Smooth muscle cell (in vitro differentiated cells): ENCODE data around the gene PDZRN3. TPM values are rescaled to one million over a fixed set of nuclear protein-coding genes. Genes with fewer than 3 reads are reported as not detected.

Source experiments
- DNase-seq: peaks from one replicate; lab custom pipeline; 2025; ENCODE audit not compliant: unreplicated experiment; lab: John Stamatoyannopoulos, UW
- H2AFZ ChIP-seq: fragments of 200-600 bp; sonication (generic); 2 replicates; pipeline ENCODE4 v1.6.0; 2016; ENCODE audit warnings: antibody characterized with exemption, low read depth, mild to moderate bottlenecking
- H3F3A ChIP-seq: fragments of 200-600 bp; sonication (generic); 2 replicates; pipeline ENCODE4 v1.6.0; 2017; ENCODE audit warnings: antibody characterized with exemption, low read depth
- H3K27ac ChIP-seq: fragments of 200-600 bp; sonication (generic); 2 replicates; pipeline ENCODE4 v1.5.1; 2016; ENCODE audit warnings: low read depth, mild to moderate bottlenecking
- H3K27me3 ChIP-seq: fragments of 200-600 bp; sonication (generic); 2 replicates; pipeline ENCODE4 v1.6.1; 2016; ENCODE audit warnings: low read depth, mild to moderate bottlenecking
- H3K36me3 ChIP-seq: fragments of 200-600 bp; sonication (generic); 2 replicates; pipeline ENCODE4 v1.5.1; 2016; ENCODE audit warnings: low read depth
- H3K4me1 ChIP-seq: fragments of 200-600 bp; sonication (generic); 2 replicates; pipeline ENCODE4 v1.5.1; 2016; ENCODE audit warnings: low read depth
- H3K4me2 ChIP-seq: fragments of 200-600 bp; sonication (generic); 2 replicates; pipeline ENCODE4 v1.6.0; 2016; ENCODE audit warnings: mild to moderate bottlenecking
- H3K4me3 ChIP-seq: fragments of 200-600 bp; sonication (generic); 2 replicates; pipeline ENCODE4 v1.5.1; 2016; ENCODE audit warnings: mild to moderate bottlenecking
- H3K79me2 ChIP-seq: fragments of 200-600 bp; sonication (generic); 2 replicates; pipeline ENCODE4 v1.6.0; 2016; ENCODE audit warnings: low read depth, mild to moderate bottlenecking
- H3K9ac ChIP-seq: fragments of 200-600 bp; sonication (generic); 2 replicates; pipeline ENCODE4 v1.6.0; 2016; ENCODE audit warnings: low read depth
- H3K9me3 ChIP-seq: fragments of 200-600 bp; sonication (generic); replicated peaks from 2 replicates; pipeline ENCODE4 v1.5.1; 2016; ENCODE audit warnings: low read depth
- H4K20me1 ChIP-seq: fragments of 200-600 bp; sonication (generic); 2 replicates; pipeline ENCODE4 v1.6.0; 2016; ENCODE audit warnings: low read depth
- WGBS: methylation state at CpG from one replicate; pipeline ENCODE4 v1.1.7; 2016; ENCODE audit warnings: low lambda C conversion rate; 5-methylcytosine and 5-hydroxymethylcytosine counted together
- polyA plus RNA-seq: library from polyadenylated mRNA; unstranded; fragments of >200 nt; fragmentation: Nextera tagmentation; extraction: Ambion mirVana; gene quantifications from 2 replicates; pipeline ENCODE4 v1.2.1, GENCODE V29; 2016
- total RNA-seq: library from RNA; depleted of rRNA; stranded (reverse); fragments of >200 nt; gene quantifications from 2 replicates; pipeline ENCODE4 v1.2.3, GENCODE V29; 2014
- TF ChIP-seq, protein P1 (sequence below): fragments of 200-600 bp; sonication (generic); IDR thresholded peaks from 2 replicates; pipeline ENCODE4 v1.5.1; 2017; ENCODE audit warnings: borderline replicate concordance, mild to moderate bottlenecking, antibody characterized with exemption; ENCODE audit not compliant: insufficient read depth, poor library complexity, severe bottlenecking

PDZRN3 gene
- total and polyA plus RNA-seq, 2 experiments from 2014 or later, result 99.5 to 128 TPM

DNA sequence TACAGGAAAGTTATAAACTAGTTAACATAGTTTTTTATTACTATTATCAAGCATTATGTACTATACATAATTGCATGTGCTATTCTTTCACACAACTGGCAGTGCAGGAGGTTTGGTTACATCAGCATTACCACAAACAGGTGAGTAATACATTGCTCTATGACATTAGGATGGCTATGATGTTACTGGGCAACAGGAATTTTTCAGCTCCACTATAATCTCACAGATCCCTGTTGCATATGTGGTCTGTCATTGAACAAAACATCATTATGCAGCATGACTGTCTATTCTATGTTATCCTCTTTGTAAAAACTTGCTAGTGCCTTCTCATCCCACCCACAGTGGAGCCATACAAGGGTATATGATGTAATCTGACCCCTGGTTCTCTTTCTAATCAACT lies 36.5 kb upstream of the PDZRN3 start:
- H3F3A ChIP-seq, result no peaks in the 10 kb centered on the region
- no peak for DNase-seq
- no peak overlapping the region for H3K4me2 ChIP-seq
- no peaks in the 10 kb centered on the region for H3K27me3 ChIP-seq
- H3K4me3 ChIP-seq, result no peak overlapping the region
- H3K9me3 ChIP-seq, result no peaks in the 10 kb centered on the region
- H3K9ac ChIP-seq, result no peak overlapping the region
- TF ChIP-seq, protein P1, sequence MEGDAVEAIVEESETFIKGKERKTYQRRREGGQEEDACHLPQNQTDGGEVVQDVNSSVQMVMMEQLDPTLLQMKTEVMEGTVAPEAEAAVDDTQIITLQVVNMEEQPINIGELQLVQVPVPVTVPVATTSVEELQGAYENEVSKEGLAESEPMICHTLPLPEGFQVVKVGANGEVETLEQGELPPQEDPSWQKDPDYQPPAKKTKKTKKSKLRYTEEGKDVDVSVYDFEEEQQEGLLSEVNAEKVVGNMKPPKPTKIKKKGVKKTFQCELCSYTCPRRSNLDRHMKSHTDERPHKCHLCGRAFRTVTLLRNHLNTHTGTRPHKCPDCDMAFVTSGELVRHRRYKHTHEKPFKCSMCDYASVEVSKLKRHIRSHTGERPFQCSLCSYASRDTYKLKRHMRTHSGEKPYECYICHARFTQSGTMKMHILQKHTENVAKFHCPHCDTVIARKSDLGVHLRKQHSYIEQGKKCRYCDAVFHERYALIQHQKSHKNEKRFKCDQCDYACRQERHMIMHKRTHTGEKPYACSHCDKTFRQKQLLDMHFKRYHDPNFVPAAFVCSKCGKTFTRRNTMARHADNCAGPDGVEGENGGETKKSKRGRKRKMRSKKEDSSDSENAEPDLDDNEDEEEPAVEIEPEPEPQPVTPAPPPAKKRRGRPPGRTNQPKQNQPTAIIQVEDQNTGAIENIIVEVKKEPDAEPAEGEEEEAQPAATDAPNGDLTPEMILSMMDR, result no peak
- H3K36me3 ChIP-seq, result no peaks in the 10 kb centered on the region
- H4K20me1 ChIP-seq, result no peaks in the 10 kb centered on the region
- no peaks in the 10 kb centered on the region for H3K4me1 ChIP-seq
- no peak overlapping the region for H2AFZ ChIP-seq
- H3K79me2 ChIP-seq, result no peaks in the 10 kb centered on the region
- peak overlapping the region; percentile 48 for H3K27ac ChIP-seq

DNA sequence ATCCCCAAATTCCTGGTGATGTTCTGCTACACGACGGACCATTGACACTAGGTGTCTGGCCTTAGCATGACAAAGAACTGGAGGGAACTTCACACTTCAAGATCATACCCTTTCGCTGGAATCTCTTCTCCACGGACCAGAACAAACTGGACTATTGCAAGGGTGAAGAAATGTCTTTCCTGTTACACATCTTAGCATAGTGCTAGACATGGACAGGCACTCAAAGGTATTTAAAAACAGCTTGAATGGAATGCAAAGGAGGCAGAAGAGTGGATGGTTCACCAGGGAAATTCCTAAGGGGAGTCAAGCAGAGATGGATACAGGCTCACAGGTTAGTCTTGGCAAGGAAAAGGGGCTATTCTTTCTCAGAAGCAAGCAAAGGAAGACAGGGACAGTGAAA lies 33.5 kb upstream of the PDZRN3 start:
- WGBS, result 71% methylated on average over 4 of the region's 4 CpGs
- Histone ChIP-seq H3K9ac (no peak overlapping the region), H3K27ac (no peak overlapping the region), H4K20me1 (no peaks in the 10 kb centered on the region), H3K79me2 (no peaks in the 10 kb centered on the region), H3K36me3 (no peaks in the 10 kb centered on the region), H3K4me3 (no peak overlapping the region), H3K4me1 (no peaks in the 10 kb centered on the region), H3K4me2 (no peak overlapping the region), H2AFZ (no peak overlapping the region), H3F3A (no peaks in the 10 kb centered on the region), H3K27me3 (no peaks in the 10 kb centered on the region), H3K9me3 (no peaks in the 10 kb centered on the region)
- TF ChIP-seq, protein P1, result no peak
- no peak for DNase-seq

DNA sequence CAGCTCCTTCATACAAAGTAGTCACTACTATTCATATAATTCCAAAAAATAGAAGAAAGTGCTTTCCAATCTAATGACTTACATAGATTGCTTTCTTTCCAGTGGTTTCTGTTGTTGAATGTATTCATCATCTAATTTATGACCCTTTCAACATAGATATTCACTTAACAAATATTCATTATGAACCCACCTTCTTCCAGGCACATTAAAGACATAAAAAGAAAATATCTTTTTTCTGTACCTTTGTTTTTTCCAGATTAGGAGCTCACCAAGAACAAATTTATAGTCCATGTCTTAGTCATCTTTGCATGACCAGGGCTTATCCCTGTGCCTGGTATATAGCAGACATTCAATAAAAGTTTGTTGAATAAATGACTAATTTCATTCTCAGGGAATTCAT lies 32.4 kb upstream of the PDZRN3 start:
- no peak overlapping the region for H3K27ac ChIP-seq
- TF ChIP-seq, protein P1, result no peak

DNA sequence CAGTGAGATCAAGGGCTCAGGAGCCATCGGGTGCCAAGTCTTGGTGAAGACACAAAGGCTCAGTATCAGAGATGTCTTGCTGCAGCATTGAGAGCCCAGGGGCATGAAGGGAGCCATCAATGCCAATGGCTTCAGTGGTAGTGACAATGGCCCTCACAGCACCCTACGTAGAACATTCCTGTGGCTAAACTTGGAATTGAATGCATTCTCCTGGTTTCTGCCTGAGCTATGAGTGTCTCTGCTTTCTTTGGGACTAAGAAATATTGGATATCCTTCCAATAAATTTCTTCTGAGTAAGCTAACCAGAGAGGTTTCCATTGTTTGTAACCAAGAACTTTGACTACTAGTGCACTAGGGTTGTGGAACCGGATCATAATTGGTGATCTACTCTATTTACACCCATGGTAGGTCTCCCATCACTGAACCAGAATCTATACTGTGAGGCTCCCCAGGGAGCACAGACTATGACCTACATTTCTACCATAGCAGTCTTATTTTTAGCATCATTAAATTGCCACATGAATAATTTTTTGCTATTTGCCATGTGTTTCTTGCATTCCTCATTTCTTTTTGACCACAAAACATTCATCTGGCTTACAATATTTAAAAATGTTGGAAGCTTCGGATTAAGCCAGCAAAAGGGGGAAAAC lies 31.6 kb upstream of the PDZRN3 start:
- Histone ChIP-seq H3K9ac (no peak overlapping the region), H3K9me3 (no peaks in the 10 kb centered on the region), H3F3A (no peaks in the 10 kb centered on the region), H3K27me3 (no peaks in the 10 kb centered on the region), H3K36me3 (no peaks in the 10 kb centered on the region), H4K20me1 (no peaks in the 10 kb centered on the region), H2AFZ (peak overlapping the region; percentile 36), H3K4me3 (no peak overlapping the region), H3K79me2 (no peaks in the 10 kb centered on the region), H3K4me1 (no peaks in the 10 kb centered on the region), H3K27ac (peak overlapping the region; percentile 40), H3K4me2 (peak overlapping the region; percentile 59)
- no peak for DNase-seq
- TF ChIP-seq, protein P1, result no peak
- 74% methylated on average over 4 of the region's 4 CpGs for WGBS

More for the DNA sequence above, 32.4 kb upstream of the PDZRN3 start:
- Histone ChIP-seq H3K79me2 (no peaks in the 10 kb centered on the region), H3K9ac (no peak overlapping the region), H3K4me1 (no peaks in the 10 kb centered on the region), H3K27me3 (no peaks in the 10 kb centered on the region), H4K20me1 (no peaks in the 10 kb centered on the region), H3K4me3 (no peak overlapping the region), H3K9me3 (no peaks in the 10 kb centered on the region), H2AFZ (no peak overlapping the region), H3K4me2 (peak overlapping the region; percentile 59), H3K36me3 (no peaks in the 10 kb centered on the region), H3F3A (no peaks in the 10 kb centered on the region)
- DNase-seq, result no peak
